SK-N-SH treated with all-trans-retinoic acid at 6 μM for 48 hours (cell line): ENCODE results near the gene DOK4.

ENCODE experiments used
- ATAC-seq: fragments of 200-7000 bp; cut with Tn5 transposase; 3 replicates; pipeline ENCODE4 v1.9.1; 2020; ENCODE audit warnings: mild to moderate bottlenecking, moderate library complexity
- ARNTL ChIP-seq: fragments of 450-650 bp; formaldehyde crosslinking; IDR thresholded peaks from 2 replicates; pipeline ENCODE4 v1.5.0; 2020; ENCODE audit warnings: low read depth, mild to moderate bottlenecking, moderate library complexity, borderline replicate concordance
- BACH2 ChIP-seq: fragments of 250-450 bp; sonication (Bioruptor Pico); IDR thresholded peaks from 2 replicates; pipeline ENCODE4 v1.9.0; 2021; ENCODE audit warnings: mild to moderate bottlenecking, borderline replicate concordance
- CREB5 ChIP-seq: fragments of 250-450 bp; sonication (Bioruptor Pico); IDR thresholded peaks from 2 replicates; pipeline ENCODE4 v1.5.1; 2020; ENCODE audit warnings: low read depth, mild to moderate bottlenecking, moderate library complexity
- CSDC2 ChIP-seq: fragments of 250-450 bp; sonication (Bioruptor Pico); IDR thresholded peaks from 2 replicates; pipeline ENCODE4 v1.5.0; 2020; ENCODE audit warnings: mild to moderate bottlenecking, moderate library complexity
- GLIS3 ChIP-seq: fragments of 250-450 bp; sonication (Bioruptor Pico); IDR thresholded peaks from 2 replicates; pipeline ENCODE4 v1.5.0; 2020; ENCODE audit warnings: mild to moderate bottlenecking, moderate library complexity
- OSR1 ChIP-seq: fragments of 250-450 bp; sonication (Bioruptor Pico); IDR thresholded peaks from 2 replicates; pipeline ENCODE4 v1.8.0; 2022; ENCODE audit warnings: moderate library complexity, mild to moderate bottlenecking, inconsistent platforms
- PATZ1 ChIP-seq: fragments of 250-450 bp; sonication (Bioruptor Pico); IDR thresholded peaks from 2 replicates; pipeline ENCODE4 v1.8.0; 2020; ENCODE audit warnings: mild to moderate bottlenecking, moderate library complexity, borderline replicate concordance
- PPARA ChIP-seq: fragments of 250-450 bp; sonication (Bioruptor Pico); IDR thresholded peaks from 2 replicates; pipeline ENCODE4 v1.5.0; 2020; ENCODE audit warnings: mild to moderate bottlenecking, borderline replicate concordance
- SNAI2 ChIP-seq: fragments of 250-450 bp; sonication (Bioruptor Pico); IDR thresholded peaks from 2 replicates; pipeline ENCODE4 v1.5.0; 2020; ENCODE audit warnings: mild to moderate bottlenecking, moderate library complexity
- TOX ChIP-seq: fragments of 250-450 bp; sonication (Bioruptor Pico); IDR thresholded peaks from 2 replicates; pipeline ENCODE4 v1.8.0; 2021; ENCODE audit warnings: mild to moderate bottlenecking, moderate library complexity, borderline replicate concordance
- ZC3H10 ChIP-seq: fragments of 250-450 bp; sonication (Bioruptor Pico); IDR thresholded peaks from 2 replicates; pipeline ENCODE4 v1.5.1; 2021; ENCODE audit warnings: mild to moderate bottlenecking, moderate library complexity
- ZFP3 ChIP-seq: fragments of 250-450 bp; sonication (Bioruptor Pico); IDR thresholded peaks from 2 replicates; pipeline ENCODE4 v1.5.0; 2020; ENCODE audit warnings: mild to moderate bottlenecking, moderate library complexity
- ZFP30 ChIP-seq: fragments of 450-650 bp; formaldehyde crosslinking; IDR thresholded peaks from 2 replicates; pipeline ENCODE4 v1.5.0; 2022; ENCODE audit warnings: mild to moderate bottlenecking, moderate library complexity
- ZNF565 ChIP-seq: fragments of 450-650 bp; formaldehyde crosslinking; conservative IDR thresholded peaks from 2 replicates; pipeline ENCODE4 v1.5.0; 2020; ENCODE audit warnings: low read depth, mild to moderate bottlenecking, moderate library complexity
- ZNF70 ChIP-seq: fragments of 450-650 bp; formaldehyde crosslinking; IDR thresholded peaks from 2 replicates; pipeline ENCODE4 v1.5.0; 2020; ENCODE audit warnings: mild to moderate bottlenecking, moderate library complexity
- TF ChIP-seq, protein P1 (sequence below): fragments of 250-450 bp; sonication (Bioruptor Pico); IDR thresholded peaks from 2 replicates; pipeline ENCODE4 v1.8.0; 2021; ENCODE audit warnings: low read depth, mild to moderate bottlenecking, moderate library complexity, borderline replicate concordance
- TF ChIP-seq, protein P2 (sequence below): fragments of 250-450 bp; sonication (Bioruptor Pico); IDR thresholded peaks from 2 replicates; pipeline ENCODE4 v1.5.1; 2021; ENCODE audit warnings: mild to moderate bottlenecking, moderate library complexity

DOK4 gene

DNA sequence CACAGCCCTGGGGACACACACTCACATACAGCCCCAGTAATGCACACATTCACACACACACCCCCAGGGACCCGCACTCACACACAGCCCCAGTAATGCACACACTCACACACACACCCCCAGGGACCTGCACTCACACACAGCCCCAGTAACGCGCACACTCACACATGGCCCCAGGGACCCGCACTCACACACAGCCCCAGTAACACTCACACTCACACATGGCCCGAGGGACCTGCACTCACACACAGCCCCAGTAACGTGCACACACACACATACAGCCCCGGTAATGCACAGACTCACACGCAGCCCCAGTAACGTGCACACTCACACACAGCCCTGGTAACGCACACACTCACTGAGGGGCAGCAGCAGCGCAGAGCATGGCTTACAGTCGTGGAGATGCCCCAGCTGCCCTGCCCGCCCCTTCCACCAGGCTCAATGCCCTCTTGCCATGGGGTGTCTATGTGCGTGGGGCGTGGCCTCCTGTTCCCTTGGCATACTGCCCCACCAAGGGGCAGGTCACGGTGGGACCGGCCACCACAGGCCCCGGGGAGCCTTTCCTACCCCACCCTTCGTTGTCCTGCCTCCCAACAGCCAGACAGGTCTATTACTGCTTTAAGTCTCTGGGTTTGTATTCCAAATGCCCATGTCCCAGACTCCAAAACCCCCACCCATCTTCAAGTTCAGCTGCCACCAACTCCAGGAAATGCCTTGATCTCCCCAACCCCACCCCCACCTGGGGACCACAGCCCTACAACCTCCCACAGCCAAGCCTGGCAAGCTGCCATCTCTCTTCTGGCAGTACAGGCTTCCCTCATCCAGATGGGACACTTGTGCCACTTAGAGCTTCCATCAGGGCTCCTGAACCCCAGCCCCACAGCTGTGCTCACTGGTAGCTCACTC is 47.4 kb upstream of the DOK4 start:
- ATAC-seq = no peak
- TF ChIP-seq ZC3H10 (CRISPR knock-in tag) = no peak

DNA sequence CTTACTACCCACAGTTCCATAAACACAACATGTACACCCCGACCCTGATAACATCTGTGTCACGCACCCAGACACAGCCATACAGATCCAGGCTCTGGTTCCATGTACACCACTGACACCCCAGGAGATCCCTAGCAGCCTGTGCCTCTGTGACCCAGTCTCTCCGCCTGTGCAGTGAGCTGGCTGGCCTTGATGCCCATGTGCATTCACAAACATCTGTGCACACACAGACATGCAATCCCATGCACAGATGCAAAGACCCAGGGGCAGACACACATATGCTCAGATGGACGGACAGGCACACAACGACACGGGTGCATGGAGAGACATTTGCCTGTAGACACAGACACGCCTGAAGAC is 46.0 kb upstream of the DOK4 start:
- no peak for ATAC-seq
- TF ChIP-seq SNAI2 (no peak), OSR1 (no peak), ZNF70 (no peak), PPARA (CRISPR knock-in tag) (no peak), ZC3H10 (CRISPR knock-in tag) (no peak), GLIS3 (CRISPR knock-in tag) (no peak), ZFP30 (CRISPR knock-in tag) (no peak), ARNTL (CRISPR knock-in tag) (no peak), CREB5 (CRISPR knock-in tag) (no peak), ZNF565 (CRISPR knock-in tag) (no peak), TOX (CRISPR knock-in tag) (no peak)
- TF ChIP-seq, protein P1, sequence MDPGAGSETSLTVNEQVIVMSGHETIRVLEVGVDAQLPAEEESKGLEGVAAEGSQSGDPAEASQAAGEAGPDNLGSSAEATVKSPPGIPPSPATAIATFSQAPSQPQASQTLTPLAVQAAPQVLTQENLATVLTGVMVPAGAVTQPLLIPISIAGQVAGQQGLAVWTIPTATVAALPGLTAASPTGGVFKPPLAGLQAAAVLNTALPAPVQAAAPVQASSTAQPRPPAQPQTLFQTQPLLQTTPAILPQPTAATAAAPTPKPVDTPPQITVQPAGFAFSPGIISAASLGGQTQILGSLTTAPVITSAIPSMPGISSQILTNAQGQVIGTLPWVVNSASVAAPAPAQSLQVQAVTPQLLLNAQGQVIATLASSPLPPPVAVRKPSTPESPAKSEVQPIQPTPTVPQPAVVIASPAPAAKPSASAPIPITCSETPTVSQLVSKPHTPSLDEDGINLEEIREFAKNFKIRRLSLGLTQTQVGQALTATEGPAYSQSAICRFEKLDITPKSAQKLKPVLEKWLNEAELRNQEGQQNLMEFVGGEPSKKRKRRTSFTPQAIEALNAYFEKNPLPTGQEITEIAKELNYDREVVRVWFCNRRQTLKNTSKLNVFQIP (CRISPR knock-in tag) = no peak

- ATAC-seq = no peak
- TF ChIP-seq CSDC2 (CRISPR knock-in tag) (no peak), ZNF70 (no peak), CREB5 (CRISPR knock-in tag) (no peak), ZFP3 (CRISPR knock-in tag) (no peak)
- TF ChIP-seq, all 23 proteins: peak for 0
Measured at GRCh38 chr16:57531635-57532265, 45.5 kb upstream of the DOK4 start.

DNA sequence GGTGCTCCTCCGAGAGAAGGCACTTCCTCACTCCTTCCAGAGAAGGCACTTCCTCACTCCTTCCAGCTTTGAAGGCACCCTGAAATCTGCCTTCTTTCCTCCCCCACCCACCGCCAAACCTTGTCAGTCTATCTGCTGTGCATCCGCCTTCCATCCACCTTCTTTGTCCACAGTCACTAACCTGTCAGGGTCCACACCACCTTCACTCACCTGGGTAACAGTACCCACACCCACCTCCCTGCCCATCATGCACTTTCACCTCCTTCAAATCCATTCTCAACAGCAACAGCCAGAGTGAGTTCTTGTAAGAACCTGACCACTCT is 44.9 kb upstream of the DOK4 start:
- ATAC-seq = no peak
- no peak for TF ChIP-seq CREB5 (CRISPR knock-in tag)
- TF ChIP-seq BACH2 = no peak
- TF ChIP-seq, all 23 proteins: peak for 0

DNA sequence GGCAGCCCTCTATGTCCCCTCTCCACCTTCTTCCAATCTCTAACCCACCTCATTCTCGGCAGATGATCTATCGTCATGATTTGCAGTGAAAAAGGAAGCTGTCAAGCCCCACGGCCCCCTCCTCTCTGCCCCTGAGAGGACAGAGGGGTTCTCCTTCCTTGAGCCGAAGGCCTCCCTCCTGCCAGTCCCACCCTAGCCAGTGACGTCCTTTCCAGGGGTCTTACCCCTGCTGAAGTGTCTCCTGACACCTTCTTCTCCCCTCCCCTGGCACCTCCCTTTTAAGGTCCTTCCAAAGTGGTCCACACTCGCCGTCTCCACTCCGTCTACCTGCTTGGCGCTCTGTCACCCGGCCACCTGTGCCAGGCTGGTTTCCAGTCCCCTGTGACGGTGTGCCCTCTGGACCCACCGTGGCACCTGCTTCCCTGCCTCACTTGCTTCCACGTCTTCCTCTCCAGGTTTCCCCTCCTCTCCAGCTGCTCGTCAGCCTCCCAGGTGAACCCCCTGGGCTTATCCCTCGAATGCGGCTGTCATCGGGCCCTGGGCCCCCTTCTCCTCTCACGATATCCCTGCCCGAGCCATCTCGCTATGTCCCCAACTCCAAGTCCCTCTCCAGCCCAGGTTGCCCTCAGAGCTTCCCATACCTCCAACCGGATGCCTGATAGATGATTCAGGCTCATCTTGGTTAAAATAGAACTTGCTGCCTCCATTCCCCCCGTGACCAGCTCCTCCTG is 44.4 kb upstream of the DOK4 start:
- ATAC-seq = no peak
- no peak for TF ChIP-seq ZNF565 (CRISPR knock-in tag)
- TF ChIP-seq, protein P1 (CRISPR knock-in tag) = no peak
- TF ChIP-seq BACH2 = no peak
- TF ChIP-seq CSDC2 (CRISPR knock-in tag) = no peak
- TF ChIP-seq CREB5 (CRISPR knock-in tag) = no peak
- TF ChIP-seq, protein P2, sequence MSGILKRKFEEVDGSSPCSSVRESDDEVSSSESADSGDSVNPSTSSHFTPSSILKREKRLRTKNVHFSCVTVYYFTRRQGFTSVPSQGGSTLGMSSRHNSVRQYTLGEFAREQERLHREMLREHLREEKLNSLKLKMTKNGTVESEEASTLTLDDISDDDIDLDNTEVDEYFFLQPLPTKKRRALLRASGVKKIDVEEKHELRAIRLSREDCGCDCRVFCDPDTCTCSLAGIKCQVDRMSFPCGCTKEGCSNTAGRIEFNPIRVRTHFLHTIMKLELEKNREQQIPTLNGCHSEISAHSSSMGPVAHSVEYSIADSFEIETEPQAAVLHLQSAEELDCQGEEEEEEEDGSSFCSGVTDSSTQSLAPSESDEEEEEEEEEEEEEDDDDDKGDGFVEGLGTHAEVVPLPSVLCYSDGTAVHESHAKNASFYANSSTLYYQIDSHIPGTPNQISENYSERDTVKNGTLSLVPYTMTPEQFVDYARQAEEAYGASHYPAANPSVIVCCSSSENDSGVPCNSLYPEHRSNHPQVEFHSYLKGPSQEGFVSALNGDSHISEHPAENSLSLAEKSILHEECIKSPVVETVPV (CRISPR knock-in tag) = no peak
- TF ChIP-seq PPARA (CRISPR knock-in tag) = no peak
- TF ChIP-seq ZFP30 (CRISPR knock-in tag) = no peak
- no peak for TF ChIP-seq PATZ1 (CRISPR knock-in tag)
- no peak for TF ChIP-seq ZFP3 (CRISPR knock-in tag)
- no peak for TF ChIP-seq SNAI2
